Measurements from ENCODE around the gene TTLL11. TPM values are rescaled to one million over a fixed set of nuclear protein-coding genes. Genes with fewer than 3 reads are reported as not detected.

The TTLL11 gene
- polyA plus RNA-seq, 1 donor from 2014 or later = 8.0 TPM

GRCh38 chr9:122055701-122056100, 37.4 kb downstream of the TTLL11 start:
- Histone ChIP-seq H3K27me3 (ENCODE audit: insufficient read depth, low read depth, low read length) (no peaks in the 10 kb centered on the region), H2AFZ (ENCODE audit: low read depth, low read length) (no peak overlapping the region), H3K4me3 (ENCODE audit: low read length) (no peak overlapping the region), H3K9ac (ENCODE audit: low read length) (no peak overlapping the region), H3K27ac (ENCODE audit: low read length) (no peak overlapping the region), H3K4me2 (ENCODE audit: low read length) (no peak overlapping the region), H3K9me2 (ENCODE audit: insufficient read depth, low read length) (no peaks in the 10 kb centered on the region), H3K79me2 (replicated peaks; ENCODE audit: insufficient read depth, low read length) (no peaks in the 10 kb centered on the region), H3F3A (ENCODE audit: insufficient read depth, low read length, poor library complexity, severe bottlenecking) (peaks cover 4% of the 10 kb centered on the region), H3K36me3 (ENCODE audit: insufficient read depth, low read length) (no peaks in the 10 kb centered on the region), H4K20me1 (ENCODE audit: insufficient read depth) (no peaks in the 10 kb centered on the region), H3K9me3 (ENCODE audit: low read length) (no peaks in the 10 kb centered on the region)
- TF ChIP-seq TAF1 (IDR thresholded peaks at IDR 0.05; ENCODE audit: low read depth) = no peak
- TF ChIP-seq POLR2AphosphoS5 (IDR thresholded peaks at IDR 0.05) = no peak
- TF ChIP-seq EP300 (conservative IDR thresholded peaks at IDR 0.05; ENCODE audit: poor library complexity, severe bottlenecking) = no peak
- TF ChIP-seq CTCF (IDR thresholded peaks at IDR 0.05; ENCODE audit: poor library complexity, severe bottlenecking) = no peak
- TF ChIP-seq REST (IDR thresholded peaks at IDR 0.05; ENCODE audit: borderline replicate concordance) = no peak
- TF ChIP-seq SMC3 (conservative IDR thresholded peaks at IDR 0.05; ENCODE audit: poor library complexity) = no peak
- TF ChIP-seq RAD21 (conservative IDR thresholded peaks at IDR 0.05) = no peak
- no peak for TF ChIP-seq EZH2 (IDR thresholded peaks at IDR 0.05; ENCODE audit: borderline replicate concordance, insufficient read depth, low read length, poor library complexity, severe bottlenecking)
- no peak for TF ChIP-seq MXI1 (conservative IDR thresholded peaks at IDR 0.05; ENCODE audit: poor library complexity, severe bottlenecking)

- Histone ChIP-seq H3K79me2 (replicated peaks; ENCODE audit: insufficient read depth, low read length) (no peaks in the 10 kb centered on the region), H3K9ac (ENCODE audit: low read length) (no peak overlapping the region), H3K4me3 (ENCODE audit: low read length) (no peak overlapping the region), H3K9me3 (ENCODE audit: low read length) (no peaks in the 10 kb centered on the region), H2AFZ (ENCODE audit: low read depth, low read length) (no peak overlapping the region), H3K27ac (ENCODE audit: low read length) (no peak overlapping the region), H3K4me2 (ENCODE audit: low read length) (no peak overlapping the region), H3K27me3 (ENCODE audit: insufficient read depth, low read depth, low read length) (no peaks in the 10 kb centered on the region), H3F3A (ENCODE audit: insufficient read depth, low read length, poor library complexity, severe bottlenecking) (no peaks in the 10 kb centered on the region), H3K9me2 (ENCODE audit: insufficient read depth, low read length) (no peaks in the 10 kb centered on the region), H4K20me1 (ENCODE audit: insufficient read depth) (no peaks in the 10 kb centered on the region), H3K36me3 (ENCODE audit: insufficient read depth, low read length) (no peaks in the 10 kb centered on the region)
- TF ChIP-seq EZH2 (IDR thresholded peaks at IDR 0.05; ENCODE audit: borderline replicate concordance, insufficient read depth, low read length, poor library complexity, severe bottlenecking) = no peak
Observed at GRCh38 chr9:122053567-122054350, 39.3 kb downstream of the TTLL11 start.
